Esophagus mucosa (tissue), 1 donor: ENCODE data around the gene PRODH2. TPM values are rescaled to one million over a fixed set of nuclear protein-coding genes. Genes with fewer than 3 reads are reported as not detected.

ENCODE experiments used
- ATAC-seq: fragments of 200-7000 bp; cut with Tn5 transposase; one replicate; pipeline ENCODE4 v1.9.1; 2020
- total RNA-seq: library from RNA; stranded (reverse); gene quantifications from one replicate; pipeline ENCODE4 v1.2.4, GENCODE V29; 2023
- donor health status: DM: yes; HTN: yes; CAD: no.

Gene PRODH2, protein sequence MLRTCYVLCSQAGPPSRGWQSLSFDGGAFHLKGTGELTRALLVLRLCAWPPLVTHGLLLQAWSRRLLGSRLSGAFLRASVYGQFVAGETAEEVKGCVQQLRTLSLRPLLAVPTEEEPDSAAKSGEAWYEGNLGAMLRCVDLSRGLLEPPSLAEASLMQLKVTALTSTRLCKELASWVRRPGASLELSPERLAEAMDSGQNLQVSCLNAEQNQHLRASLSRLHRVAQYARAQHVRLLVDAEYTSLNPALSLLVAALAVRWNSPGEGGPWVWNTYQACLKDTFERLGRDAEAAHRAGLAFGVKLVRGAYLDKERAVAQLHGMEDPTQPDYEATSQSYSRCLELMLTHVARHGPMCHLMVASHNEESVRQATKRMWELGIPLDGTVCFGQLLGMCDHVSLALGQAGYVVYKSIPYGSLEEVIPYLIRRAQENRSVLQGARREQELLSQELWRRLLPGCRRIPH
- not detected for total RNA-seq

GRCh38 chr19:35812220-35813042 lies at the start of gene PRODH2:
Gene PRODH2, minus strand, starts transcription at chr19:35812845. Its CDS starts 40 bp downstream, at chr19:35812805.
- ATAC-seq: peak; percentile 15

DNA sequence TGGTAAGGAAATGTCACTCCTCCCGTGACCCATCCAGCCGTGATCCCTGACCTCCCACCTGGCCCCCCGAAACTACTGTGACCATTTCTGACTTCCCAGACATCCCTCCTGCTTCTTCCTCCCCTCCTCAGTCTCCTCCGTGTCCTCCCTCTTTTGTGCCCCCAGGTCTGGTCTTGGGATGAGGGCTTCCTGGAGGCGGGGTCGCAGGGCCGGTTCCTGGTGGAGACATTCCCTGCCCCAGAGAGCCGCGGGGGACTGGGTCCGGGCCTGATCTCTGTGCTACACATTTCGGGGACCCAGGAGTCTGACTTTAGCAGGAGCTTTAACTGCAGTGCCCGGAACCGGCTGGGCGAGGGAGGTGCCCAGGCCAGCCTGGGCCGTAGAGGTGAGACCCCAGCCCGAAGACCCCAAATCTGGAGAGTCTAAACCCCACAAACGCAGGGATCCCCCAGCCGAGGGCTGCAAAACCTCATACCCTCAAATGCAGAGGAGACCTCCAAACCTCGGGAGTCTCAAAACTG lies 49.1 kb upstream of the PRODH2 start:
- no peak for ATAC-seq

DNA sequence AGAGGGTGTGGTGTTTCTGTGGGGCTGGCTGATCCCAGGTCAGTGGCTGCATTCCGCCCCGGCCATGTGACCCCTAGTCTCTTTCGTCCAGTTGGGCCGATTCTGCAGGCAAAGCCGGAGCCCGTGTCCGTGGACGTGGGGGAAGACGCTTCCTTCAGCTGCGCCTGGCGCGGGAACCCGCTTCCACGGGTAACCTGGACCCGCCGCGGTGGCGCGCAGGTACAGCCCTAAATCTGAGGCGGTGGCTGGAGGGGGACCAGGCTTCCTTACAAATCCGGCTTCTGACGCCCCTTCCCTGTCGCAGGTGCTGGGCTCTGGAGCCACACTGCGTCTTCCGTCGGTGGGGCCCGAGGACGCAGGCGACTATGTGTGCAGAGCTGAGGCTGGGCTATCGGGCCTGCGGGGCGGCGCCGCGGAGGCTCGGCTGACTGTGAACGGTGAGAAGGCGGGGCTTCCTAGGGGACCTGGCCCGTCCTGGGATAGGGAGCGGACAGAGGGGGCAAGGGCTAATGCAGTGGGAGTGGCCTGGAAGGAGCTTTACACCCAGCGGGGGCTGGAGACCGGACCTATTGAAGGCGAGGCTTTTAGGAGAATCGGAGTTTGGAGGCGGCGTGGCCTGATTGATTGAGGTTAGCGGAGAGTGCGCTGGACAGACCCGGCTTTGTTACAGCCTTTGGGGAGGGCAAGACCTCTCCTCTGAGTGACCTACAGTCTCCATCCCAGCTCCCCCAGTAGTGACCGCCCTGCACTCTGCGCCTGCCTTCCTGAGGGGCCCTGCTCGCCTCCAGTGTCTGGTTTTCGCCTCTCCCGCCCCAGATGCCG lies 48.4 kb upstream of the PRODH2 start:
- no peak for ATAC-seq

DNA sequence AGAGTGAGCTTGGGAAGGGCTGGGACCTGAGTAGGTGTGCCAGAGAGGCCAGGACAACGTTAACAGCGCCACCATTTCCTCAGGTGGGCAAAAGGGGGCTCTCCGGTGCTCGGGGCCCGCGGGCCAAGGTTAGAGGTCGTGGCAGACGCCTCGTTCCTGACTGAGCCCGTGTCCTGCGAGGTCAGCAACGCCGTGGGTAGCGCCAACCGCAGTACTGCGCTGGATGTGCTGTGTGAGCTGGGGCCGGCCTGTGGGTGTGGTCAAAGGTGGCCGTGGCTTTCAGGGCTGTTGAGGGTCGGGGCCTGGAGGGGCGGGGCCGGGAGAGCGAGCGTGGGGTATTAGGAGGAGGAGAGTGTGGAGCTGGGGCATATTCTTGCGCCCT lies 47.8 kb upstream of the PRODH2 start:
- no peak for ATAC-seq

GRCh38 chr19:35859414-35859813 lies 46.8 kb upstream of the PRODH2 start:
- ATAC-seq: no peak

GRCh38 chr19:35858311-35858710 lies 45.7 kb upstream of the PRODH2 start:
- no peak for ATAC-seq

DNA sequence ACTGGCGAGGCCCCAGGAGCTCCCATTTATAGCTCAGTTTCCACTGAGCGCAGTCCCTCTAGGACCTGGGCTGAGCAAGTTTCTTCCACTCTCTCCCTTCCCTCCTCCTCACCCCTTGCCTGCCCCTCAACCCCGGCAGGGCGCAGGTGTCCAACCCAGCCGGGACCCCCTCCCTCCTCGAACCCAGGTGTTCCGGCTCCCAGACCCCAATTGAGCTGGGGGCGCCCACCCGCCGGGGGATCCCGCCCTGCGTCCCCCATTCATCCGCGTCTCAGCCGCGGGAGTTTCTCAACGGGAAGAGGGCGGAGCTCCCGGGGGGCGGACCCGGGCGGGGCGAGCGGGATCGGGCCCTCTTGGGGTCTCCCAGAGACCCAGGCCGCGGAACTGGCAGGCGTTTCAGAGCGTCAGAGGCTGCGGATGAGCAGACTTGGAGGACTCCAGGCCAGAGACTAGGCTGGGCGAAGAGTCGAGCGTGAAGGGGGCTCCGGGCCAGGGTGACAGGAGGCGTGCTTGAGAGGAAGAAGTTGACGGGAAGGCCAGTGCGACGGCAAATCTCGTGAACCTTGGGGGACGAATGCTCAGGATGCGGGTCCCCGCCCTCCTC lies 44.0 kb upstream of the PRODH2 start, which contains the start of gene KIRREL2:
Gene KIRREL2 (plus strand): TSS at position 366 of the 604 bp plus-strand sequence. CDS start 209 bp downstream, at position 575.
- no peak for ATAC-seq

DNA sequence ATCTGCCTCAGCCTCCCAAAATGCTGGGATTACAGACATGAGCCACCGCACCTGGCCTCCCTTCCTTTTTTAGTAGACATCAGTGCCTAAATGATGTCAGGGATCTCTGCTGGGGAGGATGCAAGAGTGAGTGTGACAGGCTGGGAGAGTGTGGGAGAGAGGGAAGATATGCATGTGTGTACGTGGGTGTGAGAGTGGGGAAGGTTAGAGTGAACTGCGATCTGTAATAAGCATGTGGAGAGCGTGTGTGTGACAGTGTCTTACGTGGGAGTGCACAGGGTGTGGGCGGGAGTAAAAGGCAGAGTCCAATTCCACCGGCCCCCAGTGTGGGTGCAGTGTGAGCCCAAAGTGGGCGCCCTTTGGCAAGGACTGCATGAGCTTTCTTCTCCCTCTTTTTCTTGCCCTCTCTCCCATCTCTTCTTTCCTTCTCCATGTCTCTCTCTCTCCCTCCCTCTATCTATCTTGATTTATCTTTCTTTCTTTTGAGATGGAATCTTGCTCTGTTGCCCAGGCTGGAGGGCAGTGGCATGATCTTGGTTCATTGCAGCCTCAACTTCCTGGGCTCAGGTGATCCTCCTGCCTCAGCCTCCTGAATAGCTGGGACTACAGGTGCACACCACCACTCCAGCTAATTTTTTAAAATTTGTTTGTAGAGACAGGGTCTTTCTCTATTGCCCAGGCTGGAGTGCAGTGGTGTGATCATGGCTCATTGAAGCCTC lies 40.6 kb upstream of the PRODH2 start:
- ATAC-seq: no peak

DNA sequence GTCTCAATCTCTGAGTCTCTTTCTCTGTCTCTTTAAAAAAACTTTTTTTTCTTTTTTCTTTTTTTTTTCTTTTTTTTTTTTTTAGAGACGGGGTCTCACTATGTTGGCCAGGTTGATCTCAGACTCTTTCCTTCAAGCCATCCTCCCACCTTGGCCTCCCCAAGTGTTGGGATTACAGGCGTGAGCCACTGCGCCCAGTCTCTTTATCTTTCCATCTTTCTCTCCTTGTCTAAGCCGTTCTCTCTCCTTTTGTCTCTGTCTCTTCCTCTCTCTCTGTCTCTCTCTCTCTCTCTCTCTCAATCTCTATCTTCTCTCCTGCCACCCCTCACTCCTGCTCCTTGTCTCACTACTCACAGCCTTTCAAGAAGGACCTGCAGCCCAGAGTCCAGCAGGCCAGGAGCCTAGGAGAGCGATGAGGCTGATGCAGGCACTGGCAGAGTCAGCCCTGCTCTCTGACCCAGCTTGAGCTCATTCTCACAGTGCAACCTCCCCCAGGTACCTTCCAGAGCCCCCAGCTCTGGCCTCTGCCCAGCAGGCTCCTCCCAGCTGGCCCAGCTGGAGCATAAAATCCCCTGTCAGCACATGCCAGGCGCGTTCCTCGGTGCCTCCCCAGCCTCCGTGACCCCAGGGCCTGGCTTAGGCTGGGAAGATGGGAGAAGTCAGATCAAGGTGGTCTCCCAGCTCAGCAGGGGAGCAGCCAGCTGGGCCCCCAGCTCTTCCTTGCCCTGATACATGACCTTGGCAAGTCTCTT lies 39.6 kb upstream of the PRODH2 start, which contains the start of gene NPHS1:
Gene NPHS1 (minus strand): TSS at position 476 of the 752 bp plus-strand sequence. CDS start 667 bp downstream, outside the sequence.
- no peak for ATAC-seq

DNA sequence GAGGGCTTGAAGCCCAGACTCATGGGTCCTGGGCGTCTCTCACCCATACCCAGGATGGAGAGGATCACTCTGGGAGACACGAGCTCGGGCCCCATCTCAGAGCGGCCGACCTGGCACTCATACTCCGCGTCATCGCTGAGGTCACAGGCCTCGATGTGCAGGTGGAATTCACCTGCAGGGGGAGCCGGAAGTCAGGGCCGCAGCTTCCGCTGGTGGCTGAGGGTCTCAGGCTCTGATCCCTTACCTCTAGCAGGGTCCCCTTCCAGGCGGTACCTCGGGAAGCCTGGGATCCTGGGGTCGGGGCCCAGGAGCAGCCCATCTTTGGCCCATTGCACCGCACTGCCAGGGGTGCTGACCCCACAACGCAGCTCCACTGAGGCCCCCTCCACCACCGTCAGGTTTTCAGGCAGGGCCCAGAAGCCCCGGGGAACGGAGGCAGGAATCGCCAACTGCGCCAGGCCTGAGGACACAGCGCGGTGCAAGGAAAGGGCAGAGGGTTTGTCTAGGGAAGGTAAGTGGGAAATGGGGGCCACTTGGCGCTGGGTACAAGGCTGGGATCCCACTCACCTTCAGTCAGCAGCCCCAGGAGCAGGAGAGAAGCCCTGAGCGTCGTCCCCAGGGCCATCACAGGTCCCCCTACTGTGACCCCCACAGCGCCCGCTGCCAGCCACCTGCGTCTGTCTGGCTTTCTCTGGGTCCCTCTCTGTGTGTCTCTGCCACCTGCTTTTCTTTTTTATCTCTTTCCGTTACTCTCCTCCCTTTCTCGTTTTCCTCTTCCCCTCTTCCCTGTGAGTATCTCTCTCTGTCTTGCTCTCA lies 38.8 kb upstream of the PRODH2 start:
- no peak for ATAC-seq

DNA sequence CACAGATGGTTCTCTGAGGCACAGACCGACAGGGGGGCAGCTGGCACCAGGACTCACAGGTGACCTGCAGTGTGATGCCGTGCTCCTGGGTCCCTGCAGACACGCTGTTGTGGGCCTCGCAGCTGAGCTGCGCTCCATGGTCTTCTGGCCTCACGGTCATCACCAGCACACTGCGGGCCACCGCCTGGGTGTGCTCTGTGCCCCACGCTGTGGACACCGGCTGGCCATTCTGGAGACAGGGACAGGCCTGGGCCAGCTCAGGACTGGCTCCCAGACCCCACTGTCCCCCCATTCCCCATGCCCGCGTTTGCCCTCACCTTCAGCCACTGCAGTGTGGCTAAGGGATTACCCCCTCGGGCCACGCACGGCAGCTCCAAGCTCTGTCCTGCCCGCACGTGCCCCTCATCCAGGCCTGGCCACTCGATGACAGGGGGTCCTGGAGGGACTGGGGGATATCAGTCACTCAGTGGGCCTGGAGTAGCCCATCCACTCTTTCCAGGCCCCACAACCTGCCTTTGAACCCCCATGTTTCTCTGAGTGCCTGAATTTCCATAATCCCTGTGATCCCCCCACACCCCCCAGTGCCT lies 36.4 kb upstream of the PRODH2 start:
- ATAC-seq: no peak

GRCh38 chr19:35848486-35848885 lies 35.8 kb upstream of the PRODH2 start:
- no peak for ATAC-seq

DNA sequence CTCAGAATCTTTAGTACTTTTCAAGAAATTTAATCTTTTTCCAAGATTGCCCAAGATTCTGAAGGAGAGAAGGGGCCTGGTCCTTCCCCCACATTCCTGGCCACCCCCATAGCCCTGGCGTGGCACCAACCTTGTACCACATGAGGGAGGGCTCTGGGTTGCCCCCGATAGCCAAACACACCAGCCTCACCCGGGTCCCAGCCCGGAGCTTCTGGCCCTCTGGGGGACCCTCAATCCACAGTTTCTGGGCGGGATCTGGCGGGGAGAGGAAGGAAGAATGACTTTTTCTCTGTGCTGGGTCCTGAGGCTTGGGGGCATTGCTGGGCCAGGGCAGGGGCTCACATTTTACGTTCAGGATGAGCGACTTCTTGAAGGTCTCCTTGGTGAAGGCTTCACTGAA lies 35.3 kb upstream of the PRODH2 start:
- no peak for ATAC-seq

DNA sequence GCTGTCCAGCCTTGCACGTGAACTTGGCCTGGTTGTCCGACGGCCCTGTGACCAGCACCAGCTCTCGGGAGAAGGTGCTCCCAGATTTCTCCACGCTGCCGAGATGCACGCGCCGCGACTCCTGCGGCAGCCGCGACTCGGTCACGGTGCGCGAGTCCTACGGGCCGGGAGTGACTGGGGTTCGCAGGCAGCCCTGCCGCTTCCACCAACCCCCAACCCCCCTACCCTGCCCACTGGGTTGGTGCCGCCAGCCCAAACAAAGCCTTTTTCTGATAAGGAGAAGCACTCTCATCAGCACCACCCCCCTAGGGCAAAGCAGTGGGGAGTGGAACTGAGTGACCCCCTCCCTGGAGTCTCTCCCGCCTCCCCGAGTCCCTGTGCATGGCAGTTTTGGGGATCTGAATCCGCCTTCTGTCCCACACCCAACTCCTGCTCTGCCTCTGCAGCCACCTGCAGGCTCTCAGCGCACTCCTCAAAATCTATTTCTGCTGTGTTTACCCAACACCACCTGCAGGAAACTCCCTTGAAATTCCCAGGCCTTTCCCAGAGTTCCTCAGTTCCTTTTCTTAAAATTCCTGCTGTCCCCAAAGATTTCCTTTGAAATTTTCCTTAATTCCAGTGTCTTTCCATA lies 33.5 kb upstream of the PRODH2 start:
- no peak for ATAC-seq

DNA sequence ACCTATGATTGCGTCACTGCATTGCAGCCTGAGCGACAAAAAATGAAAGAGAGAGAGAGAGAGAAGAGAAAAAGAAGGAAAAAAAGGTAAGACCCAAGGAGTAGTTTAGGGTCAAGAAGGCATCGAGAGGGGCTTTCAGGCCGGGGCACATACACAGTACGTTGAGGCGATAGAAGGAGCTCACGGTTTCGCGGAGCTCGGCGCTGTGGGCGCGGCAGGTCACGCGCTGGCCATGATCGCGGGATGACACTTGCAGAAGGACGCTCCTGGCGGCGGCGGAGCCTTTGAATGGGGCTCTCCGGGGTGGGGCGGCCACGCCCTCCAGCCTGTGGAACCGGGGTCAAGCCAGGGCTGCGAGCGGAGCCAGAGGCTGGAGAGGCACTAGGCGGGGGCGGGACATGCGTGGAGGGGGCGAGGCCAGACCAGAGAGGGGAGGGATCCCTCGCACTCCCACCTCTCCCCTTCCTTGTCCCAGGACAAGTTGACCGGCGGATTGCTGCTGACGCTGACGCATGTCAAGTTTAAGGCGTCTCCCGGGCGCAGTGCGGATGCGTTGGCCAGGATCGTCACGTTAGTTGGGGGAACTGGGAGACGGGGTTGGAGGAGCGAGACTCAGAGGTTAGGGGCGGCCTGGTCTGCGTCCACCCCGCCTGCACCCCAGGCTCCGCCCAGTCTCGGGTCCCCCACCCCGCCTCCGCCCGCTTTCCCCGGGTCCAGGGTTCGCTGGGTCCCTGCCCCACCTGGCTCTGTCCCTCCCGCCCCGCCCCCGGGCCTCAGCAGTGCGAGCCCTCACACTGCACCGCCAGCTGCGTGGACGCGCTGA lies 32.8 kb upstream of the PRODH2 start:
- ATAC-seq: peak; percentile 78

GRCh38 chr19:35844482-35845214 lies 32.0 kb upstream of the PRODH2 start:
- no peak for ATAC-seq
